ENCODE data around the gene NKAPD1.

GRCh38 chr11:112087212-112087611 lies 13.1 kb downstream of the NKAPD1 start:
- TF ChIP-seq, protein P1, sequence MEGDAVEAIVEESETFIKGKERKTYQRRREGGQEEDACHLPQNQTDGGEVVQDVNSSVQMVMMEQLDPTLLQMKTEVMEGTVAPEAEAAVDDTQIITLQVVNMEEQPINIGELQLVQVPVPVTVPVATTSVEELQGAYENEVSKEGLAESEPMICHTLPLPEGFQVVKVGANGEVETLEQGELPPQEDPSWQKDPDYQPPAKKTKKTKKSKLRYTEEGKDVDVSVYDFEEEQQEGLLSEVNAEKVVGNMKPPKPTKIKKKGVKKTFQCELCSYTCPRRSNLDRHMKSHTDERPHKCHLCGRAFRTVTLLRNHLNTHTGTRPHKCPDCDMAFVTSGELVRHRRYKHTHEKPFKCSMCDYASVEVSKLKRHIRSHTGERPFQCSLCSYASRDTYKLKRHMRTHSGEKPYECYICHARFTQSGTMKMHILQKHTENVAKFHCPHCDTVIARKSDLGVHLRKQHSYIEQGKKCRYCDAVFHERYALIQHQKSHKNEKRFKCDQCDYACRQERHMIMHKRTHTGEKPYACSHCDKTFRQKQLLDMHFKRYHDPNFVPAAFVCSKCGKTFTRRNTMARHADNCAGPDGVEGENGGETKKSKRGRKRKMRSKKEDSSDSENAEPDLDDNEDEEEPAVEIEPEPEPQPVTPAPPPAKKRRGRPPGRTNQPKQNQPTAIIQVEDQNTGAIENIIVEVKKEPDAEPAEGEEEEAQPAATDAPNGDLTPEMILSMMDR (IDR thresholded peaks at IDR 0.05 in 8 of 11, conservative IDR thresholded peaks at IDR 0.05 in 3 of 11), result no peak
- no peak for TF ChIP-seq POLR2A (IDR thresholded peaks at IDR 0.05)
- TF ChIP-seq POLR2AphosphoS5 (IDR thresholded peaks at IDR 0.05), result no peak

All from spleen (tissue), 7 donors.